BJ (cell line): ENCODE data around the gene SOWAHD. TPM values are rescaled to one million over a fixed set of nuclear protein-coding genes. Genes with fewer than 3 reads are reported as not detected.
"Not testable (repeated sequence)": the region's sequence is repeated elsewhere in the genome, so short reads cannot be mapped to it uniquely, and the experiment has no call there.

Source experiments
- CTCF ChIA-PET: fragments of 350-600 bp; formaldehyde crosslinking; extraction: SDS; loops from one replicate; lab custom pipeline; 2021; ENCODE audit warnings: antibody characterized with exemption, inconsistent platforms; lab: Yijun Ruan, JAX
- POLR2A ChIA-PET: fragments of 300-600 bp; sonication (Branson Sonifier 250); formaldehyde crosslinking; extraction: SDS; loops from one replicate; lab custom pipeline; 2021; ENCODE audit warnings: antibody characterized with exemption; lab: Charles Lee
- DNase-seq: peaks from one replicate; pipeline ENCODE4 v3.0.0-alpha.2; 2011; ENCODE audit warnings: low read depth
- H3K27me3 ChIP-seq: 2 replicates; pipeline ENCODE4 v1.6.0; 2011; ENCODE audit warnings: low read length; ENCODE audit not compliant: control insufficient read depth, insufficient read depth
- H3K36me3 ChIP-seq: 2 replicates; pipeline ENCODE4 v1.5.1; 2011; ENCODE audit warnings: low read length; ENCODE audit not compliant: control insufficient read depth, insufficient read depth
- H3K4me3 ChIP-seq: 2 replicates; pipeline ENCODE4 v1.5.1; 2011; ENCODE audit warnings: low read depth, mild to moderate bottlenecking, control low read depth, low read length
- CTCF ChIP-seq: IDR thresholded peaks from 2 replicates; pipeline ENCODE4 v1.5.1; 2011; ENCODE audit warnings: low read depth, mild to moderate bottlenecking, control low read depth, inconsistent platforms, low read length, moderate library complexity; ENCODE audit not compliant: insufficient read depth
- polyA plus RNA-seq: library from polyadenylated mRNA; depleted of rRNA; stranded (reverse); fragments of >200 nt; gene quantifications from 2 replicates; pipeline ENCODE4 v1.2.3, GENCODE V29; 2011; rRNA removed
- small RNA-seq: library from RNA; depleted of rRNA; stranded (forward); fragments of <200 nt; gene quantifications from one replicate; pipeline ENCODE3, GENCODE V24; 2012; ENCODE audit warnings: low replicate concordance, low read depth; ENCODE audit not compliant: insufficient read length

Gene SOWAHD
- polyA plus RNA-seq, 1 experiment, result 0.60 TPM

DNA sequence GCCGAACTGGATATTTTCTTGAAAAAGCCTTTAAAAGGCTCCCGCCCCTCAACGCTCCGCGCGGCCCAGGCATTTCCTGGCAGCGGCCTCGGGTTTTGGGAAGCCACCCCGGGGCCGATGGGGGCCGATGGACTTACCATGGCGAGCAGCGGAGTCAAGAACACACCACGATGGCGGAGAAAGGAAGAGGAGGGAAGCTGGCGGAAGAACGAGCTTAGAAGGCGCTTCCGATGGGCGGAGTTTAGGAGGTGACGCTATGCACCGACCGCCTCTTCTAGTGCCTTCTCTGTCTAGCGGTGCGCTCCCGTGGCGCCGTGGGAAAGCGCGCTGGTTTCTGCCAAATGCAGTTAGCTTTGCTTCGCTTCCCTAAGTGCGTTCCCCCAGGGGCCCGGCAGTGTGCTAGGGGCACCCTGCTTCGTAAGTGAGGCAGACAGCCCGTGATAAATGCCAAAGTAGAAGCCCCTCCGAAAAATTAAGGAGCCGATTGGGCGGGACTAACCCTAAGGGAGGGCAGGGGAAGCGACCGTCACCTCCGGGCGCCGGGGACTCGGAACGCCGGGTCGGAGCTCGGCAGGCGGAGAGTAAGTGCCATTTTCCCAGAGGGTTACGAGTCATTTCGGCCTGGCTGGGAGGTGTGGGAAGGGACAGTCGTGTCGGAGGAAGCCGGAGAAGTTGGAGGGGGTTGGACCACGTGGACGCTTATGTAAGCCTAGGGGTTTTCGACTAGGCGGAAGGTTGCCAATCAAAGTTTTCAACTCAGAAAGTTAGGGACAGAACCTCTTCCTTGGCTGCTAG lies 33.2 kb downstream of the SOWAHD start, which contains the start of gene RPL39:
Gene RPL39 (minus strand): TSS at position 194 of the 795 bp plus-strand sequence. CDS start 54 bp downstream, at position 140.
- CTCF ChIA-PET, result no interaction called here
- peak; percentile 32 for DNase-seq
- TF ChIP-seq CTCF, result no peak
- peaks cover 2% of the 10 kb centered on the region; the same call in 1 of the 2 replicates for H3K36me3 ChIP-seq
- H3K4me3 ChIP-seq, result peak within 1 kb of the TSS; percentile 73
- H3K27me3 ChIP-seq, result no peaks in the 10 kb centered on the region
- POLR2A ChIA-PET, result interaction anchor here (0.5 to 1.4 kb wide), 7 partner anchors 15 to 218 kb away, joined by 3 to 11 read pairs (median 4); partner anchors contain the start of genes NKRF, SOWAHD and UPF3B

DNA sequence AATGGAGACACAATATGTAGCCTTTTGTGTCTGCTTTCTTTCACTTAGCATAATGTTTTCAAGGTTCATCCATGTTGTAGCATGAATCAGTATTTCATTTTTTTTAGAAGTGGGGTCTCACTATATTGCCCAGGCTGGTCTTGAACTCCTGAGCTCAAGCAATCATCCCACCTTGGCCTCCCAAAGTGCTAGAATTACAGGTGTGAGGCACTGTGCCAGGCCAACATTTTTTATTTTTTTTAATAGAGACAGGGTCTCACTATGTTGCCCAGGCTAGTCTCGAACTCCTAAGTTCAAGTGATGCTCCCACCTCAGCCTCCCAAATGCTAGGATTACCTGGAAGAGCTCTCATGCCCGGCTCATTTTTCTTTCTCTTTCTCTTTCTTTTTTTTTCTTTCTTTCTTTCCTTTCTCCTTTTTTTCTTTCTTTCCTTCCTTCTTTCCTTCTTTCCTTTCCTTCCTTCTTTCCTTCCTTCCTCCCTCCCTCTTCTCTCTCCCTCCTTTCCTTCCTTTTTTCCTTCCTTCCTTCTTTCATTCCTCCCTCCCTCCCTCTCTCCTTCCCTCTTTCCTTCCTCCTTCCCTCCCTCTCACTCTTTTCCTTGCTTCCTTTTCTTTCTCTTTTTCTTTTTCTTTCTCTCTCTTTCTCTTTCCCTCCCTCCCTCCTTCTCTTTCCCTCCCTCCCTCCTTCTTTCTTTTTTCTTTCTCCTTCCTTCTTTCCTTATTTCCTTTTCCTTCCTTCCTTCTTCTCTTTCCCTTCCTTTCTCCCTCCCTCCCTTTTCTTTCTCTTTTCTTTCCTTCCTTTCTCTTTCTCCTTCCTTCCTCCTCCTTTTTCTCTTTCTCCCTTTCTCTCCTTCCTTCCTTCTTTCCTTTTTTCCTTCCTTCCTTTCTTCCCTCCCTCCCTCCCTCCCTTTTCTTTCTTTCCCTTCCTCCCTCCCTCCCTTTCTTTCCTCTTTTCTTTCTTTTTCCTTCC lies 43.1 kb downstream of the SOWAHD start:
- TF ChIP-seq CTCF, result no peak
- no peak for DNase-seq
- Histone ChIP-seq H3K4me3 (no peak overlapping the region), H3K36me3 (no peaks in the 10 kb centered on the region), H3K27me3 (no peaks in the 10 kb centered on the region)
- POLR2A ChIA-PET, result no interaction called here
- CTCF ChIA-PET, result no interaction called here

- Histone ChIP-seq H3K27me3 (no peaks in the 10 kb centered on the region), H3K4me3 (no peak overlapping the region), H3K36me3 (no peaks in the 10 kb centered on the region)
- ChIA-PET POLR2A (no interaction called here), CTCF (no interaction called here)
- no peak for TF ChIP-seq CTCF
- DNase-seq, result no peak
Measured at GRCh38 chrX:119802546-119802945, 44.2 kb downstream of the SOWAHD start.

DNA sequence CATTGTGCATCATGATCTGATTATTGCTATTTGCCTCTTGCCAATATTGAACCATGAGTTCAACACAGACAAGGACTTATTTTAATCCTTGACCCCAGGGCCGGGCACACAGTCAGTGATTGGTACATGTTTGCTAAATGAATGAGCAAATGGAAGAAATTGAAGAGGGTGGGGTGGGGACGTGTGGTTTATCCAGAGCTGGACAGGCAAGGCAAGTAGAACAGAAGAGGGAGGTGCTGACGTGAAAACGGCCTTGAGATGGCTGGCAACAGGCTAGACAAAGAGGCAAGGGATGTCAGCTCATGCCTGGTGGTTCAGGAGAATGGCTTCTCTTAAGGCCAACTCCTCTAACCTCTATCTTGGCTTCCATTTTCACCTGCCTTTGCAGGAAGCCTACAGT lies 50.1 kb downstream of the SOWAHD start:
- H3K36me3 ChIP-seq, CTCF ChIA-PET, POLR2A ChIA-PET, DNase-seq, H3K4me3 ChIP-seq, H3K27me3 ChIP-seq: not testable (repeated sequence)

DNA sequence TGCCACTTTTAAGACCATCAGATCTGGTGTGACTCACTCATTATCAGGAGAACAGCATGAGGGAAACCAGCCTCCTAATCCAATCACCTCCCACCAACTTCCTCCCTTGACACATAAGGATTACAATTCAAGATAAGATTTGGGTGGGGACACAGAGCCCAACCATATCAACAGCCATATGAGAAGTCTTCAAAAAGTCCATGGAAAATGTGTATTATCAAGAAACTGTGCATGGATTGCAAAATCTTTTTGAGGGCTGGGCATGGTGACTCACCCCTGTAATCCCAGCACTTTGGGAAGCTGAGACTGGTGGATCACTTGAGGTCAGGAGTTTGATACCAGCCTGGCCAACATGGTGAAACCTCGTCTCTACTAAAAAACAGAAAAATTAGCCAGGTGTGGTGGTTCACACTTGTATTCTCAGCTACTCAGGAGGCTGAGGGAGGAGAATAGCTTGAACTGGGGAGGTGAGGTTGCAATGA lies 50.8 kb downstream of the SOWAHD start:
- DNase-seq, result no peak
- Histone ChIP-seq H3K27me3 (no peaks in the 10 kb centered on the region), H3K36me3 (no peaks in the 10 kb centered on the region), H3K4me3 (no peak overlapping the region)
- ChIA-PET CTCF (no interaction called here), POLR2A (no interaction called here)
- no peak for TF ChIP-seq CTCF

Small RNA genes lying within 50 kb of the gene (small RNA-seq; reads per million reads assigned to genes)
- not detected for gene SNORA69

Other genes starting within 250 kb of the SOWAHD start
- gene STEEP1, start 193.2 kb upstream of the SOWAHD start, polyA plus RNA-seq, result 15.8 and 20.5 TPM in 2 replicates
- 44.8 and 65.5 TPM in 2 replicates for gene UBE2A, start 184.0 kb upstream of the SOWAHD start, polyA plus RNA-seq
- 2.2 and 3.5 TPM in 2 replicates for gene NKRF, start 152.2 kb upstream of the SOWAHD start, polyA plus RNA-seq
- gene SEPTIN6, start 65.4 kb upstream of the SOWAHD start, polyA plus RNA-seq, result 35.5 and 40.0 TPM in 2 replicates
- gene RPL39, start 33.0 kb downstream of the SOWAHD start, polyA plus RNA-seq, result 935 and 2,139 TPM in 2 replicates
- 3.0 and 5.5 TPM in 2 replicates for gene UPF3B, start 94.4 kb downstream of the SOWAHD start, polyA plus RNA-seq
- 15.7 and 15.8 TPM in 2 replicates for gene RNF113A, start 113.1 kb downstream of the SOWAHD start, polyA plus RNA-seq
- 58.9 and 133 TPM in 2 replicates for gene NDUFA1, start 113.2 kb downstream of the SOWAHD start, polyA plus RNA-seq
- not detected in 2 replicates for gene AKAP14, start 137.3 kb downstream of the SOWAHD start, polyA plus RNA-seq
- gene NKAP, start 185.2 kb downstream of the SOWAHD start, polyA plus RNA-seq, result 2.1 and 3.1 TPM in 2 replicates